GM10248 (cell line): Measurements from ENCODE around the gene DCTN1.
"Not testable (repeated sequence)": the region's sequence is repeated elsewhere in the genome, so short reads cannot be mapped to it uniquely, and the experiment has no call there.

ENCODE experiments used
- CTCF ChIA-PET: fragments of 300-600 bp; sonication (Branson Sonifier 250); formaldehyde crosslinking; extraction: SDS; loops from one replicate; lab custom pipeline; 2021; ENCODE audit warnings: antibody characterized with exemption; lab: Yijun Ruan, JAX
- POLR2A ChIA-PET: fragments of 350-650 bp; sonication (Branson Sonifier 250); formaldehyde crosslinking; extraction: SDS; loops from one replicate; lab custom pipeline; 2020; ENCODE audit warnings: antibody characterized with exemption; lab: Yijun Ruan, JAX
- DNase-seq: peaks from one replicate; pipeline ENCODE4 v3.0.0; 2012; ENCODE audit errors: extremely low spot score
- CTCF ChIP-seq: IDR thresholded peaks from 2 replicates; pipeline ENCODE4 v1.5.1; 2012; ENCODE audit warnings: mild to moderate bottlenecking, low read depth; ENCODE audit errors: extremely low read depth, missing control alignments, control extremely low read depth

Gene DCTN1

GRCh38 chr2:74424139-74424992, 44.3 kb upstream of the DCTN1 start:
- no peak for TF ChIP-seq CTCF
- POLR2A ChIA-PET: no interaction called here
- CTCF ChIA-PET: interaction anchor here (0.7 to 2.9 kb wide), 3 partner anchors 16 to 33 kb away, joined by 3 to 9 read pairs (median 3); partner anchors contain the start of gene INO80B
- no peak for DNase-seq

GRCh38 chr2:74423231-74424095, 43.4 kb upstream of the DCTN1 start:
- TF ChIP-seq CTCF: no peak
- ChIA-PET CTCF (interaction anchor here (0.7 to 2.9 kb wide), 3 partner anchors 17 to 32 kb away, joined by 3 to 9 read pairs (median 4); no protein-coding TSS in a partner anchor), POLR2A (no interaction called here)
- no peak for DNase-seq

GRCh38 chr2:74421221-74421870, 41.2 kb upstream of the DCTN1 start, which contains the start of the genes C2orf81 and WDR54:
Gene C2orf81 (minus strand): TSS chr2:74421619. CDS start chr2:74421560, 59 bp downstream.
Gene WDR54 (plus strand): TSS chr2:74421730. CDS start chr2:74422154, 424 bp downstream.
- DNase-seq: peak; percentile 98
- ChIA-PET POLR2A (interaction anchor here (0.6 kb wide), 1 partner anchor 44 kb away, joined by 3 read pairs; the partner anchor contains the start of gene MOGS), CTCF (interaction anchor here (0.9 to 2.1 kb wide), 6 partner anchors 10 to 171 kb away, joined by 3 to 9 read pairs (median 4); no protein-coding TSS in a partner anchor)
- no peak for TF ChIP-seq CTCF

- POLR2A ChIA-PET: interaction anchor here (0.6 kb wide), 1 partner anchor 45 kb away, joined by 3 read pairs; the partner anchor contains the start of gene MOGS
- CTCF ChIA-PET: interaction anchor here (0.9 to 2.1 kb wide), 6 partner anchors 11 to 171 kb away, joined by 3 to 9 read pairs (median 4); no protein-coding TSS in a partner anchor
- not testable (repeated sequence) for DNase-seq
Observed at GRCh38 chr2:74420443-74421103, 40.5 kb upstream of the DCTN1 start.

GRCh38 chr2:74420006-74420405, 39.9 kb upstream of the DCTN1 start:
- DNase-seq: no peak
- TF ChIP-seq CTCF: no peak
- POLR2A ChIA-PET: no interaction called here
- CTCF ChIA-PET: interaction anchor here (1.3 to 2.1 kb wide), 4 partner anchors 19 to 168 kb away, joined by 4 to 9 read pairs (median 4); no protein-coding TSS in a partner anchor

GRCh38 chr2:74419345-74419744, 39.2 kb upstream of the DCTN1 start:
- CTCF ChIA-PET: interaction anchor here (0.9 to 1.5 kb wide), 5 partner anchors 13 to 168 kb away, joined by 3 to 4 read pairs (median 3); no protein-coding TSS in a partner anchor
- POLR2A ChIA-PET: interaction anchor here (1.5 kb wide), 1 partner anchor 39 kb away, joined by 3 read pairs; the partner anchor contains the start of gene WBP1
- no peak for DNase-seq
- no peak for TF ChIP-seq CTCF
